ENCODE measurements around the gene CACNB2. TPM values are rescaled to one million over a fixed set of nuclear protein-coding genes. Genes with fewer than 3 reads are reported as not detected.
A peak's percentile ranks its signal among the peaks of the same experiment; 100 is the strongest.

Gene CACNB2
- total RNA-seq, 1 donor from 2014 or later: 3.5 TPM

DNA sequence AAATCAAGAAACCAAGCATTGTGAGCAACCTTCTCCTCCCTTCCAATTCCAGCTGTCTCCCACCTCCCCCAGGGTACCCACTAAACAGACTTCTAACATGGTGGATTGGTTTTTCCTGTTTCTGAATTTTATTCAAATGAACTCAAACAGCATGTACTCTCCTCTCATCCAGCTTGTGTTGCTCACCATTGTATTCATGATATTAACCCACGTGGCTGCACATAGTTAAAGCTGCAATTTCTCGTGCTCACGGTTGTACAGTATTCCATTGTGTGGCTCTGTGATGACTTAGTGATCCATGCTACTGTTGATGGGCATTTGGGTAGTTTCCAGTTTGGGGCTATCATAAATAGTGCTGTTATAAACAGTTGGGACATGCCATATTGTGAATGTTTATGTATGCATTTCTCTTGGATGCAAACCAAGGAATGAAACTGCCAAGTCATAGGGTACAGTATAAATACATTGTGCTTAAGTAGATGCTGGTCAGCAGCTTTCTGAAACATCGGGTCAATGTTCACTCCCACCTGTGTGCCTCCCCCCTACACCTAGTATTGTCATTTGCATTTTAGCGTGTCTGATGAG is 124.3 kb downstream of the CACNB2 start:
- Histone ChIP-seq H3K27ac (no peak overlapping the region), H3K9me3 (ENCODE audit: low read depth) (no peaks in the 10 kb centered on the region), H3K9ac (no peak overlapping the region), H3K79me2 (ENCODE audit: low read depth) (no peaks in the 10 kb centered on the region), H4K20me1 (ENCODE audit: low read depth) (no peaks in the 10 kb centered on the region), H3F3A (ENCODE audit: low read depth) (no peaks in the 10 kb centered on the region), H3K27me3 (no peaks in the 10 kb centered on the region), H3K4me1 (peaks cover 16% of the 10 kb centered on the region), H3K36me3 (no peaks in the 10 kb centered on the region), H2AFZ (replicated peaks) (no peak overlapping the region), H3K4me3 (no peak overlapping the region), H3K4me2 (no peak overlapping the region)
- Mint-ChIP-seq H3K4me1 (peaks cover 12% of the 10 kb centered on the region), H3K36me3 (no peaks in the 10 kb centered on the region), H3K9me3 (no peaks in the 10 kb centered on the region), H3K4me3 (no peak overlapping the region), H3K27me3 (ENCODE audit: insufficient read depth, low read depth) (peaks cover 2% of the 10 kb centered on the region), H3K27ac (no peak overlapping the region)
- no peak for DNase-seq (ENCODE audit: low spot score)
- no peak for TF ChIP-seq EZH2phosphoT487 (IDR thresholded peaks at IDR 0.05)
- TF ChIP-seq, protein P1, sequence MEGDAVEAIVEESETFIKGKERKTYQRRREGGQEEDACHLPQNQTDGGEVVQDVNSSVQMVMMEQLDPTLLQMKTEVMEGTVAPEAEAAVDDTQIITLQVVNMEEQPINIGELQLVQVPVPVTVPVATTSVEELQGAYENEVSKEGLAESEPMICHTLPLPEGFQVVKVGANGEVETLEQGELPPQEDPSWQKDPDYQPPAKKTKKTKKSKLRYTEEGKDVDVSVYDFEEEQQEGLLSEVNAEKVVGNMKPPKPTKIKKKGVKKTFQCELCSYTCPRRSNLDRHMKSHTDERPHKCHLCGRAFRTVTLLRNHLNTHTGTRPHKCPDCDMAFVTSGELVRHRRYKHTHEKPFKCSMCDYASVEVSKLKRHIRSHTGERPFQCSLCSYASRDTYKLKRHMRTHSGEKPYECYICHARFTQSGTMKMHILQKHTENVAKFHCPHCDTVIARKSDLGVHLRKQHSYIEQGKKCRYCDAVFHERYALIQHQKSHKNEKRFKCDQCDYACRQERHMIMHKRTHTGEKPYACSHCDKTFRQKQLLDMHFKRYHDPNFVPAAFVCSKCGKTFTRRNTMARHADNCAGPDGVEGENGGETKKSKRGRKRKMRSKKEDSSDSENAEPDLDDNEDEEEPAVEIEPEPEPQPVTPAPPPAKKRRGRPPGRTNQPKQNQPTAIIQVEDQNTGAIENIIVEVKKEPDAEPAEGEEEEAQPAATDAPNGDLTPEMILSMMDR (IDR thresholded peaks at IDR 0.05): no peak
- no peak for TF ChIP-seq EZH2 (IDR thresholded peaks at IDR 0.05)

- no peak for DNase-seq (ENCODE audit: low spot score)
- peaks cover 3% of the 10 kb centered on the region for H3K27me3 Mint-ChIP-seq (ENCODE audit: insufficient read depth, low read depth)
- no peaks in the 10 kb centered on the region for H3K9me3 Mint-ChIP-seq
- Histone ChIP-seq H3F3A (ENCODE audit: low read depth) (no peaks in the 10 kb centered on the region), H3K4me3 (no peak overlapping the region), H3K4me2 (no peak overlapping the region), H2AFZ (replicated peaks) (no peak overlapping the region), H3K4me1 (peaks cover 9% of the 10 kb centered on the region), H3K27me3 (no peaks in the 10 kb centered on the region), H3K9me3 (ENCODE audit: low read depth) (no peaks in the 10 kb centered on the region), H4K20me1 (ENCODE audit: low read depth) (no peaks in the 10 kb centered on the region), H3K36me3 (no peaks in the 10 kb centered on the region), H3K27ac (no peak overlapping the region), H3K79me2 (ENCODE audit: low read depth) (no peaks in the 10 kb centered on the region), H3K9ac (no peak overlapping the region)
- no peaks in the 10 kb centered on the region for H3K4me1 Mint-ChIP-seq
- H3K4me3 Mint-ChIP-seq: no peak overlapping the region
- TF ChIP-seq, protein P1 (IDR thresholded peaks at IDR 0.05): no peak
- no peaks in the 10 kb centered on the region for H3K36me3 Mint-ChIP-seq
- no peak overlapping the region for H3K27ac Mint-ChIP-seq
Observed at GRCh38 chr10:18268005-18268404, 127.8 kb downstream of the CACNB2 start.

DNA sequence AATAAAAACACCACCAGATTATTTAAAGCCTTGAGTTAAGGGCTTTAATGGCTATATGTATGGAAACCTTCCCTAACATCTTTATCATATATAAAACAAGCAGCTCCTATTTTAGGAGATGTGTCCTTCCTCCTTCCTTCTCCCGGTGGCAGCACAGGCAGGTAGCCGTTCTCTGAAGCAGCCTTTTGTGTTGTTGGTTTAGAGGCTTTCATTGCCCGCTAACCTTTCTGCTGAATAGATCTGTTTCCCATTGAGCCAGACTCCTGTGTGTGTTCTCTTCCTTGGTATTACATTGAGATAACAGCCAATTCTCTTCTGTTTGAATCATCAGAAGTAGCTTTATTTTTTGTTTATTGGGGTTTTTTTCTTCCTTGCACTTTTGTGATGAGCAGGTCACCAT is 131.3 kb downstream of the CACNB2 start:
- Histone ChIP-seq H3K4me3 (no peak overlapping the region), H3K79me2 (ENCODE audit: low read depth) (no peaks in the 10 kb centered on the region), H3K36me3 (no peaks in the 10 kb centered on the region), H2AFZ (replicated peaks) (no peak overlapping the region), H3K27me3 (no peaks in the 10 kb centered on the region), H3F3A (ENCODE audit: low read depth) (no peaks in the 10 kb centered on the region), H3K4me1 (peaks cover 9% of the 10 kb centered on the region), H3K9ac (no peak overlapping the region), H3K9me3 (ENCODE audit: low read depth) (no peaks in the 10 kb centered on the region), H3K27ac (no peak overlapping the region), H4K20me1 (ENCODE audit: low read depth) (no peaks in the 10 kb centered on the region), H3K4me2 (no peak overlapping the region)
- TF ChIP-seq, protein P1 (IDR thresholded peaks at IDR 0.05): no peak
- TF ChIP-seq EZH2phosphoT487 (IDR thresholded peaks at IDR 0.05) (no peak), EZH2 (IDR thresholded peaks at IDR 0.05) (no peak)
- H3K27ac Mint-ChIP-seq: no peak overlapping the region
- no peaks in the 10 kb centered on the region for H3K4me1 Mint-ChIP-seq
- DNase-seq (ENCODE audit: low spot score): peak; percentile 57
- H3K27me3 Mint-ChIP-seq (ENCODE audit: insufficient read depth, low read depth): peaks cover 2% of the 10 kb centered on the region
- H3K9me3 Mint-ChIP-seq: no peaks in the 10 kb centered on the region
- H3K4me3 Mint-ChIP-seq: no peak overlapping the region
- no peaks in the 10 kb centered on the region for H3K36me3 Mint-ChIP-seq

All from neural progenitor cell (in vitro differentiated cells).